Vagina (tissue), 2 donors: ENCODE measurements around the gene LCE1B. TPM values are rescaled to one million over a fixed set of nuclear protein-coding genes. Genes with fewer than 3 reads are reported as not detected.

Experiments
- DNase-seq, 2 donors: peaks; one replicate each; pipeline ENCODE4 v3.0.0-alpha.2; 2017; ENCODE audit errors: extremely low spot score in 2 of 2
- H3K27ac ChIP-seq: fragments of 200-600 bp; sonication (generic); one replicate; pipeline ENCODE4 v1.5.1; 2019
- H3K27me3 ChIP-seq: fragments of 200-600 bp; sonication (generic); one replicate; pipeline ENCODE4 v1.5.1; 2019
- H3K36me3 ChIP-seq, 2 donors: fragments of 200-600 bp; sonication (generic); one replicate each; pipeline ENCODE4 v1.5.1; 2017 to 2019
- H3K4me1 ChIP-seq: fragments of 200-600 bp; sonication (generic); one replicate; pipeline ENCODE4 v1.5.1; 2019
- H3K4me3 ChIP-seq, 2 donors: fragments of 200-600 bp; sonication (generic); 1 replicate in 1 of 2; 2 replicates in 1 of 2; pipeline ENCODE4 v1.5.1; 2016 to 2019
- H3K9me3 ChIP-seq: fragments of 200-600 bp; sonication (generic); one replicate; pipeline ENCODE4 v1.5.1; 2019
- CTCF ChIP-seq, 3 experiments: fragments of 450-650 bp in 2 of 3; fragments of 200-600 bp in 1 of 3; sonication (generic) in 1 of 3; IDR thresholded peaks; one replicate each; pipeline ENCODE4 v1.5.1; 2017 to 2019; ENCODE audit warnings: antibody characterized with exemption in 3 of 3, mild to moderate bottlenecking in 2 of 3, moderate library complexity in 2 of 3
- POLR2A ChIP-seq, 2 donors: fragments of 450-650 bp; IDR thresholded peaks; one replicate each; pipeline ENCODE4 v1.6.1; 2017; ENCODE audit warnings: antibody characterized with exemption in 2 of 2, mild to moderate bottlenecking in 2 of 2, moderate library complexity in 2 of 2
- POLR2AphosphoS5 ChIP-seq, 2 donors: sonication (generic); formaldehyde crosslinking; IDR thresholded peaks; one replicate each; pipeline ENCODE4 v1.9.0; 2017; ENCODE audit warnings: antibody characterized with exemption in 2 of 2, mild to moderate bottlenecking in 2 of 2, low read depth in 1 of 2; ENCODE audit not compliant: insufficient read depth in 1 of 2
- intact Hi-C: fragments of 100-400 bp; cut with DNase I; formaldehyde crosslinking; loops from one replicate; pipeline ENCODE4 v1.15.1; 2023
- total RNA-seq: library from RNA; depleted of rRNA; stranded (reverse); fragments of >200 nt; gene quantifications from one replicate; pipeline ENCODE4 v1.2.3, GENCODE V29; 2016

Gene LCE1B
- not detected for total RNA-seq

GRCh38 chr1:152811671-152812070, at the start of gene LCE1B:
LCE1B (plus strand) TSS chr1:152811971; CDS start chr1:152812447, 476 bp downstream.
- Histone ChIP-seq H3K4me3 (no peak within 1 kb of the TSS), H3K4me1 (no peaks in the 10 kb centered on the region), H3K9me3 (no peaks in the 10 kb centered on the region), H3K27me3 (no peaks in the 10 kb centered on the region), H3K36me3 (no peaks in the 10 kb centered on the region), H3K27ac (no peak within 1 kb of the TSS)
- intact Hi-C loops: no loop called here
- no peak for TF ChIP-seq CTCF (IDR thresholded peaks at IDR 0.05)
- TF ChIP-seq POLR2AphosphoS5 (IDR thresholded peaks at IDR 0.05; ENCODE audit: insufficient read depth in 1 of 2, low read depth in 1 of 2): no peak
- no peak for TF ChIP-seq POLR2A (IDR thresholded peaks at IDR 0.05)
- no peak for DNase-seq

GRCh38 chr1:152768847-152769533, 42.8 kb upstream of the LCE1B start:
- no peaks in the 10 kb centered on the region for H3K27me3 ChIP-seq
- H3K9me3 ChIP-seq: no peaks in the 10 kb centered on the region
- H3K36me3 ChIP-seq: no peaks in the 10 kb centered on the region
- intact Hi-C loops: no loop called here
- no peak overlapping the region for H3K4me3 ChIP-seq
- no peak for DNase-seq
- no peaks in the 10 kb centered on the region for H3K4me1 ChIP-seq
- no peak overlapping the region for H3K27ac ChIP-seq
- TF ChIP-seq POLR2AphosphoS5 (IDR thresholded peaks at IDR 0.05; ENCODE audit: insufficient read depth in 1 of 2, low read depth in 1 of 2): no peak
- TF ChIP-seq POLR2A (IDR thresholded peaks at IDR 0.05): no peak
- no peak for TF ChIP-seq CTCF (IDR thresholded peaks at IDR 0.05)

GRCh38 chr1:152770411-152770810, 41.4 kb upstream of the LCE1B start:
- intact Hi-C loops: no loop called here
- H3K27ac ChIP-seq: no peak overlapping the region
- no peaks in the 10 kb centered on the region for H3K9me3 ChIP-seq
- H3K4me3 ChIP-seq: no peak overlapping the region
- no peaks in the 10 kb centered on the region for H3K4me1 ChIP-seq
- no peak for DNase-seq
- TF ChIP-seq POLR2AphosphoS5 (IDR thresholded peaks at IDR 0.05; ENCODE audit: insufficient read depth in 1 of 2, low read depth in 1 of 2) (no peak), POLR2A (IDR thresholded peaks at IDR 0.05) (no peak), CTCF (IDR thresholded peaks at IDR 0.05) (no peak)
- no peaks in the 10 kb centered on the region for H3K36me3 ChIP-seq
- H3K27me3 ChIP-seq: no peaks in the 10 kb centered on the region

GRCh38 chr1:152774875-152775274, 36.9 kb upstream of the LCE1B start, which contains the start of gene LCE1F:
LCE1F (plus strand) TSS chr1:152775140; CDS start chr1:152776372, 1,232 bp downstream.
- H3K27me3 ChIP-seq: no peaks in the 10 kb centered on the region
- no peaks in the 10 kb centered on the region for H3K4me1 ChIP-seq
- no peak for TF ChIP-seq POLR2AphosphoS5 (IDR thresholded peaks at IDR 0.05; ENCODE audit: insufficient read depth in 1 of 2, low read depth in 1 of 2)
- TF ChIP-seq POLR2A (IDR thresholded peaks at IDR 0.05): no peak
- TF ChIP-seq CTCF (IDR thresholded peaks at IDR 0.05): no peak
- no peak within 1 kb of the TSS for H3K27ac ChIP-seq
- no peaks in the 10 kb centered on the region for H3K9me3 ChIP-seq
- DNase-seq: no peak
- intact Hi-C loops: no loop called here
- H3K4me3 ChIP-seq: no peak within 1 kb of the TSS
- no peaks in the 10 kb centered on the region for H3K36me3 ChIP-seq

GRCh38 chr1:152776361-152776760, 35.4 kb upstream of the LCE1B start:
- H3K9me3 ChIP-seq: no peaks in the 10 kb centered on the region
- DNase-seq: no peak
- TF ChIP-seq POLR2A (IDR thresholded peaks at IDR 0.05) (no peak), CTCF (IDR thresholded peaks at IDR 0.05) (no peak), POLR2AphosphoS5 (IDR thresholded peaks at IDR 0.05; ENCODE audit: insufficient read depth in 1 of 2, low read depth in 1 of 2) (no peak)
- intact Hi-C loops: no loop called here
- H3K27ac ChIP-seq: no peak overlapping the region
- H3K4me1 ChIP-seq: no peaks in the 10 kb centered on the region
- H3K4me3 ChIP-seq: no peak overlapping the region
- H3K27me3 ChIP-seq: no peaks in the 10 kb centered on the region
- H3K36me3 ChIP-seq: no peaks in the 10 kb centered on the region
